Activated T-helper 2 cell treated with anti-CD3 and anti-CD28 coated beads, Interferon-gamma antibody, Interleukin-2, Interleukin-4, amounts not matched to agents 10 μg/mL and 5 μg/mL and 100 μg/mL, durations not matched to agents 14 hours and 24 hours and 36 hours (primary cell): ENCODE measurements around the gene MRPL55. TPM values are rescaled to one million over a fixed set of nuclear protein-coding genes. Genes with fewer than 3 reads are reported as not detected.

Experiments used
- DNase-seq: peaks from one replicate; pipeline ENCODE4 v3.0.0; 2021; ENCODE audit warnings: low spot score
- H3K27ac Mint-ChIP-seq: one replicate; pipeline ENCODE4 v1.8.0; 2021; ENCODE audit warnings: mixed read lengths
- H3K27me3 Mint-ChIP-seq: one replicate; pipeline ENCODE4 v1.8.0; 2021; ENCODE audit warnings: low read depth, mixed read lengths
- H3K36me3 Mint-ChIP-seq: one replicate; pipeline ENCODE4 v1.8.0; 2021; ENCODE audit warnings: low read depth, mixed read lengths
- H3K4me1 Mint-ChIP-seq: one replicate; pipeline ENCODE4 v1.8.0; 2021; ENCODE audit warnings: low read depth, mixed read lengths
- H3K4me3 Mint-ChIP-seq: one replicate; pipeline ENCODE4 v1.8.0; 2021; ENCODE audit warnings: low read depth, mild to moderate bottlenecking, moderate library complexity, mixed read lengths
- H3K9me3 Mint-ChIP-seq: one replicate; pipeline ENCODE4 v1.8.0; 2021; ENCODE audit warnings: mixed read lengths
- intact Hi-C: fragments of 100-400 bp; cut with micrococcal nuclease; formaldehyde crosslinking; loops from one replicate; pipeline ENCODE4 v1.15.1; 2023
- total RNA-seq: library from RNA; stranded (reverse); gene quantifications from 2 replicates; pipeline ENCODE4 v1.2.3, GENCODE V29; 2022

MRPL55 gene
- total RNA-seq, 1 donor from 2014 or later: 53.6 TPM

- no peak for DNase-seq
- no peaks in the 10 kb centered on the region for H3K9me3 Mint-ChIP-seq
- no peak overlapping the region for H3K4me3 Mint-ChIP-seq
- peaks cover 28% of the 10 kb centered on the region for H3K27me3 Mint-ChIP-seq
- H3K4me1 Mint-ChIP-seq: peaks cover 3% of the 10 kb centered on the region
- intact Hi-C loops: no loop called here
- no peaks in the 10 kb centered on the region for H3K36me3 Mint-ChIP-seq
- no peak overlapping the region for H3K27ac Mint-ChIP-seq
Measured at GRCh38 chr1:228062085-228062791, 46.9 kb downstream of the MRPL55 start.

GRCh38 chr1:228061411-228062084 is 47.6 kb downstream of the MRPL55 start:
- peaks cover 3% of the 10 kb centered on the region for H3K4me1 Mint-ChIP-seq
- no peak for DNase-seq
- H3K36me3 Mint-ChIP-seq: no peaks in the 10 kb centered on the region
- H3K27me3 Mint-ChIP-seq: peaks cover 28% of the 10 kb centered on the region
- intact Hi-C loops: no loop called here
- H3K27ac Mint-ChIP-seq: no peak overlapping the region
- H3K4me3 Mint-ChIP-seq: no peak overlapping the region
- no peaks in the 10 kb centered on the region for H3K9me3 Mint-ChIP-seq

DNA sequence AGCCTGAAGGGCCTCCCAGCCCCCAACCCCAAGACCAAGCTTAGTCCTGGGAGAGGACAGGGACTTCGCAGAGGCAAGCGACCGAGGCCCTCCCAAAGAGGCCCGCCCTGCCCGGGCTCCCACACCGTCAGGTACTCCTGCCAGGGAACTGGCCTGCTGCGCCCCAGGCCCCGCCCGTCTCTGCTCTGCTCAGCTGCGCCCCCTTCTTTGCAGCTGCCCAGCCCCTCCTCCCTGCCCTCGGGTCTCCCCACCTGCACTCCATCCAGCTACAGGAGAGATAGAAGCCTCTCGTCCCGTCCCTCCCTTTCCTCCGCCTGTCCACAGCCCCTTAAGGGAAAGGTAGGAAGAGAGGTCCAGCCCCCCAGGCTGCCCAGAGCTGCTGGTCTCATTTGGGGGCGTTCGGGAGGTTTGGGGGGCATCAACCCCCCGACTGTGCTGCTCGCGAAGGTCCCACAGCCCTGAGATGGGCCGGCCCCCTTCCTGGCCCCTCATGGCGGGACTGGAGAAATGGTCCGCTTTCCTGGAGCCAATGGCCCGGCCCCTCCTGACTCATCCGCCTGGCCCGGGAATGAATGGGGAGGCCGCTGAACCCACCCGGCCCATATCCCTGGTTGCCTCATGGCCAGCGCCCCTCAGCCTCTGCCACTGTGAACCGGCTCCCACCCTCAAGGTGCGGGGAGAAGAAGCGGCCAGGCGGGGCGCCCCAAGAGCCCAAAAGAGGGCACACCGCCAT is 48.5 kb downstream of the MRPL55 start:
- Mint-ChIP-seq H3K27me3 (peaks cover 37% of the 10 kb centered on the region), H3K36me3 (no peaks in the 10 kb centered on the region), H3K9me3 (no peaks in the 10 kb centered on the region), H3K27ac (no peak overlapping the region), H3K4me1 (peaks cover 3% of the 10 kb centered on the region), H3K4me3 (peak overlapping the region; percentile 45)
- DNase-seq: no peak
- intact Hi-C loops: no loop called here

DNA sequence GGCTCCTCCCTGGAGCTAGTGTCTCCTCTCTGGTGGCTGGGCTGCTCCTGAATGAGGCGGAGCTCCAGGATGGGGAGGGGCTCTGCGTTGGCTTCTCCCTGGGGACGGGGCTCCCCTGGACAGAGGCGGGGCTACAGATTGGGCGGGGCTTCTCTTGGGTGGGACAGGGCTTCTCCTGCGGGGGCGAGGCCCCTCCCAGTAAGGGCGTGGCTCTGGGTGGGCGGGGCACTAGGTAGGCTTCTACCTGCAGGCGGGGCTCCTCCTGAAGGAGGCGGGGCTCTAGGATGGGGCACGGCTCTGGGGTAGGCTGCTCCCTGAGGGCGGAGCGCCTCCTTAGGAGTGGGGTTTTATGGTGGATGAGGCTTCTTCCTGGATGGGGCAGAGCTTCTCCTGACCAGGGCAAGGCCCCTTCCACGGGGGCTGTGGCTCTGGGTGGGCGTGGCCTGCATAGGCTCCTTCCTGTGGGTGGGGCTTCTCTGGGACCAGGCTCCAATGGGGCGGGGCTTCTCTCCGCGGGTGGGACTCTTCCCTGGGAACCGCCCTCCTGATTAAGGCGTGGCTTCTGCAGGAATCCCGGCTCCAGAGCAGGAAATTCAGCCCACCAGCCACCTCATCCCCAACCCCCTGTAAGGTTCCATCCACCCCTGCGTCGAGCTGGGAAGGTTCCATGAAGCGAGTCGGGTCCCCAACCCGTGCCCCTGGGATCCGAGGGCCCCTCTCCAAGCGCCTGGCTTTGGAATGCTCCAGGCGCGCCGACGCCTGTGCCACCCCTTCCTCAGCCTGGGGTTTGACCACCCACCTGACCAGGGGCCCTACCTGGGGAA is 49.3 kb downstream of the MRPL55 start:
- intact Hi-C loops: no loop called here
- peak; percentile 54 for DNase-seq
- Mint-ChIP-seq H3K9me3 (no peaks in the 10 kb centered on the region), H3K4me3 (peak overlapping the region; percentile 67), H3K4me1 (peaks cover 3% of the 10 kb centered on the region), H3K36me3 (no peaks in the 10 kb centered on the region), H3K27me3 (peaks cover 41% of the 10 kb centered on the region), H3K27ac (no peak overlapping the region)

GRCh38 chr1:228058949-228059633 is 50.0 kb downstream of the MRPL55 start:
- Mint-ChIP-seq H3K27ac (no peak overlapping the region), H3K4me3 (peak overlapping the region; percentile 67), H3K27me3 (peaks cover 41% of the 10 kb centered on the region), H3K9me3 (no peaks in the 10 kb centered on the region), H3K36me3 (no peaks in the 10 kb centered on the region), H3K4me1 (peaks cover 3% of the 10 kb centered on the region)
- DNase-seq: peak; percentile 28
- intact Hi-C loops: no loop called here

- no peaks in the 10 kb centered on the region for H3K36me3 Mint-ChIP-seq
- intact Hi-C loops: no loop called here
- peaks cover 3% of the 10 kb centered on the region for H3K4me1 Mint-ChIP-seq
- H3K4me3 Mint-ChIP-seq: no peak overlapping the region
- H3K27me3 Mint-ChIP-seq: peaks cover 44% of the 10 kb centered on the region
- no peak for DNase-seq
- H3K9me3 Mint-ChIP-seq: no peaks in the 10 kb centered on the region
- no peak overlapping the region for H3K27ac Mint-ChIP-seq
Measured at GRCh38 chr1:228058172-228058948, 50.7 kb downstream of the MRPL55 start.

Other genes with a start within 250 kb of the MRPL55 start
- 0.05 TPM in 1 of 2 replicates, not detected in the other for gene WNT9A, start 161.4 kb downstream of the MRPL55 start, total RNA-seq
- gene WNT3A, start 102.3 kb downstream of the MRPL55 start, total RNA-seq: not detected in 2 replicates
- 409 and 410 TPM in 2 replicates for gene ARF1, start 26.6 kb downstream of the MRPL55 start, total RNA-seq
- 23.9 and 24.5 TPM in 2 replicates for gene C1orf35, start 6.0 kb downstream of the MRPL55 start, total RNA-seq
- gene GUK1, start 31.0 kb upstream of the MRPL55 start, total RNA-seq: 219 and 225 TPM in 2 replicates
- 0.52 and 0.55 TPM in 2 replicates for gene GJC2, start 40.6 kb upstream of the MRPL55 start, total RNA-seq
- 7.6 and 7.9 TPM in 2 replicates for gene IBA57, start 56.5 kb upstream of the MRPL55 start, total RNA-seq
- gene OBSCN, start 98.7 kb upstream of the MRPL55 start, total RNA-seq: 22.1 and 25.4 TPM in 2 replicates